ENCODE data around the gene SHKBP1. TPM values are rescaled to one million over a fixed set of nuclear protein-coding genes. Genes with fewer than 3 reads are reported as not detected.

Gene SHKBP1
- total and polyA plus RNA-seq, 9 of the 15 experiments (the other 6 are each of a cell fraction or from before 2014, with no cell fraction given): 1.2 to 58.1 (median 22.3) TPM

DNA sequence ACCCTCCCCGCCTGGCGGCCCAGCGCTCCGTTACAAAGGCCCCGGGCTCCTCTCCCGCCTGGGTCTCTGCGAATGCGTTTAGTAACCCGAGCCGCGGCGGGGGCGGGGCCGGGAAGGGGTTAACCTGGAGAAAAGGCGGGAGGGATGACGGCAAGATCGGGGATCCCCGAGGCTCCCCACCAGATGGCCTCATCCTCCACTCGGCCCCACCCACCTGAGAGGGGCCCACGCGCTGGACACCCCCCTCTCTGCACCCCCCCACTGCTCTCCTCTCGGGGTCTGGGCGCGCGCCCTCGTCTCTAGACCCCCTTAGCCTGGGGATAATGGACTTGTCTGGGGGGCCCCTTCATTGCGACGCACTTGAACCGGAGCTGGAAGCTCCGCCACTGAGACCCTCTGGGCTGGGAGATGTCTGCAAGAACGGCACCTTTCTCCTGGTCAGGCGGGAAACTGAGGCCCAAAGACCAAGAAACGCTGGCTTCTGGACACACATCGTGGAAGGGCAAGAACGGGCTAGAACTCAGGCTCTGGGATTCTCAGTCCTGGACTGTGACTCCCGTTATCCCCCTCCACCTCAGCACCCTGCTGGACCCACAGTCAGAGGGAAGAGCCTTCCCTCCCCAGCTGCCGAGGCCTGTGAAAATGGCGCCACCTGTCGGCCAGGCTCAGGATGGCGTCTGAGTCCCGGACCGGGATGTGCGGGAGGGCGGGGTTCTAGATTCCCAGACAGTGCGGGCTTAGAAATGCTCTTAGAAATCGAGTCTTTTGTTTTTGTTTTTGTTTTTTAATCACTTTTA, 21.6 kb downstream of the SHKBP1 start (continued):
- TF ChIP-seq SP2 (IDR thresholded peaks at IDR 0.05; ENCODE audit: extremely low read depth, low read depth, low read length, poor library complexity, severe bottlenecking): no peak
- TF ChIP-seq NFXL1 (CRISPR knock-in tag; IDR thresholded peaks at IDR 0.05): no peak
- no peak for TF ChIP-seq CHD4 (IDR thresholded peaks at IDR 0.05; ENCODE audit: insufficient read depth, insufficient replicate concordance, low read depth, low read length, poor library complexity, severe bottlenecking)
- no peak for TF ChIP-seq CBX8 (IDR thresholded peaks at IDR 0.05; ENCODE audit: borderline replicate concordance, extremely low read depth, low read depth, low read length, poor library complexity, severe bottlenecking)
- TF ChIP-seq HEY1 (CRISPR knock-in tag; IDR thresholded peaks at IDR 0.05; ENCODE audit: borderline replicate concordance): no peak
- peak; percentile 28; the same call in 1 of the 2 replicates for TF ChIP-seq MTA1 (IDR thresholded peaks at IDR 0.05; ENCODE audit: borderline replicate concordance)
- no peak for TF ChIP-seq RBBP5 (IDR thresholded peaks at IDR 0.05; ENCODE audit: borderline replicate concordance, insufficient read depth, low read length, poor library complexity, severe bottlenecking)
- TF ChIP-seq, protein P1, sequence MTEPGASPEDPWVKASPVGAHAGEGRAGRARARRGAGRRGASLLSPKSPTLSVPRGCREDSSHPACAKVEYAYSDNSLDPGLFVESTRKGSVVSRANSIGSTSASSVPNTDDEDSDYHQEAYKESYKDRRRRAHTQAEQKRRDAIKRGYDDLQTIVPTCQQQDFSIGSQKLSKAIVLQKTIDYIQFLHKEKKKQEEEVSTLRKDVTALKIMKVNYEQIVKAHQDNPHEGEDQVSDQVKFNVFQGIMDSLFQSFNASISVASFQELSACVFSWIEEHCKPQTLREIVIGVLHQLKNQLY (CRISPR knock-in tag; conservative IDR thresholded peaks at IDR 0.05): no peak
- no peak for TF ChIP-seq CSDE1 (IDR thresholded peaks at IDR 0.05)
- TF ChIP-seq ZNF3 (CRISPR knock-in tag; IDR thresholded peaks at IDR 0.05): no peak
- TF ChIP-seq ETV6 (IDR thresholded peaks at IDR 0.05; ENCODE audit: borderline replicate concordance in 1 of 2, low read depth in 2 of 2, low read length in 1 of 2): no peak
- TF ChIP-seq ETV6 (CRISPR knock-in tag; IDR thresholded peaks at IDR 0.05; ENCODE audit: borderline replicate concordance): no peak
- TF ChIP-seq, protein P2, sequence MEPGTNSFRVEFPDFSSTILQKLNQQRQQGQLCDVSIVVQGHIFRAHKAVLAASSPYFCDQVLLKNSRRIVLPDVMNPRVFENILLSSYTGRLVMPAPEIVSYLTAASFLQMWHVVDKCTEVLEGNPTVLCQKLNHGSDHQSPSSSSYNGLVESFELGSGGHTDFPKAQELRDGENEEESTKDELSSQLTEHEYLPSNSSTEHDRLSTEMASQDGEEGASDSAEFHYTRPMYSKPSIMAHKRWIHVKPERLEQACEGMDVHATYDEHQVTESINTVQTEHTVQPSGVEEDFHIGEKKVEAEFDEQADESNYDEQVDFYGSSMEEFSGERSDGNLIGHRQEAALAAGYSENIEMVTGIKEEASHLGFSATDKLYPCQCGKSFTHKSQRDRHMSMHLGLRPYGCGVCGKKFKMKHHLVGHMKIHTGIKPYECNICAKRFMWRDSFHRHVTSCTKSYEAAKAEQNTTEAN (CRISPR knock-in tag; IDR thresholded peaks at IDR 0.05): 0 out of 2 replicates have a peak, but pooled peaks have one; percentile 38
- TF ChIP-seq, protein P3, sequence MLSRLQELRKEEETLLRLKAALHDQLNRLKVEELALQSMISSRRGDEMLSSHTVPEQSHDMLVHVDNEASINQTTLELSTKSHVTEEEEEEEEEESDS (CRISPR knock-in tag; IDR thresholded peaks at IDR 0.05): no peak
- TF ChIP-seq CREBBP (IDR thresholded peaks at IDR 0.05; ENCODE audit: low read depth, low read length): no peak
- peak; percentile 72 for TF ChIP-seq SP1 (CRISPR knock-in tag; IDR thresholded peaks at IDR 0.05)
- TF ChIP-seq FOXK1 (CRISPR knock-in tag; IDR thresholded peaks at IDR 0.05; ENCODE audit: borderline replicate concordance): no peak
- peak; percentile 28 for TF ChIP-seq HMGN3 (IDR thresholded peaks at IDR 0.05; ENCODE audit: borderline replicate concordance, extremely low read depth, insufficient read length, low read depth, low read length)
- no peak for TF ChIP-seq FOXJ2 (tag; IDR thresholded peaks at IDR 0.05)
- TF ChIP-seq ZNF766 (CRISPR knock-in tag; conservative IDR thresholded peaks at IDR 0.05): no peak
- TF ChIP-seq ZNF24 (IDR thresholded peaks at IDR 0.05): no peak; the same call in 1 of the 2 replicates
- TF ChIP-seq THRAP3 (IDR thresholded peaks at IDR 0.05; ENCODE audit: borderline replicate concordance): no peak
- TF ChIP-seq FOXP1 (CRISPR knock-in tag; IDR thresholded peaks at IDR 0.05): no peak
- no peak for TF ChIP-seq KLF6 (CRISPR knock-in tag; IDR thresholded peaks at IDR 0.05; ENCODE audit: borderline replicate concordance)

Measured in K562 (cell line).